GM12872 (cell line): Measurements from ENCODE around the gene MAPK8IP1.

Source experiments
- TF ChIP-seq, protein P1 (sequence below): IDR thresholded peaks from 3 replicates; pipeline ENCODE4 v1.5.1; 2011; ENCODE audit warnings: low read depth, mild to moderate bottlenecking, low read length, moderate library complexity; ENCODE audit not compliant: insufficient read depth

The MAPK8IP1 gene

DNA sequence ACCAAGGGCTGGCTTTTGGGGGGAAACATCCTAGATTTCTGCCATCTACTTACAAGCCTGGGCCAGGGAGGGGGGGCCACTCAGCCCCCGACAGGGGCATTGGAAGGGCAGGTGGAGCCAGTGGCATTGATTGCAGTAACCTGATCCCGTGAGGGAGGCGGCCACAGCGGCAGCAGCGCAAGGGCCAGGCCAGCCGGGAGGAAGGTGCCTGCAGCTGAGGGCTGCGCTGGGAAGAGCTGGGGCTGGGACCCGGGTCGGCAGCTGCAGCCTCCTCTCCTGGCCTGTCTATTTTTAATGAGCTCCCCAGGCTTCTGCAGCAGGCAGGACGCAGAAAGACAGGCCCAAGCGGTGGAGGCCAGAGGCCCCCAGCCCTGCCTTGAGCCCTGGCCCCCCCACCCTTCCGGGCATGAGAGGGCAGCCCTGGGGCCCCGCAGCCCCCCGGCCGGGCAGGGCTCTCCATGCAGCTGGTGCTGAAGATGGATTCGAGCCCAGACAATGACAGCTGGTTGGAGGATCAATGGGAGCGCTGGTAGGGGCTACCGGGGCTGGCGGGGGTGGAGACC lies 11.1 kb downstream of the MAPK8IP1 start:
- TF ChIP-seq, protein P1, sequence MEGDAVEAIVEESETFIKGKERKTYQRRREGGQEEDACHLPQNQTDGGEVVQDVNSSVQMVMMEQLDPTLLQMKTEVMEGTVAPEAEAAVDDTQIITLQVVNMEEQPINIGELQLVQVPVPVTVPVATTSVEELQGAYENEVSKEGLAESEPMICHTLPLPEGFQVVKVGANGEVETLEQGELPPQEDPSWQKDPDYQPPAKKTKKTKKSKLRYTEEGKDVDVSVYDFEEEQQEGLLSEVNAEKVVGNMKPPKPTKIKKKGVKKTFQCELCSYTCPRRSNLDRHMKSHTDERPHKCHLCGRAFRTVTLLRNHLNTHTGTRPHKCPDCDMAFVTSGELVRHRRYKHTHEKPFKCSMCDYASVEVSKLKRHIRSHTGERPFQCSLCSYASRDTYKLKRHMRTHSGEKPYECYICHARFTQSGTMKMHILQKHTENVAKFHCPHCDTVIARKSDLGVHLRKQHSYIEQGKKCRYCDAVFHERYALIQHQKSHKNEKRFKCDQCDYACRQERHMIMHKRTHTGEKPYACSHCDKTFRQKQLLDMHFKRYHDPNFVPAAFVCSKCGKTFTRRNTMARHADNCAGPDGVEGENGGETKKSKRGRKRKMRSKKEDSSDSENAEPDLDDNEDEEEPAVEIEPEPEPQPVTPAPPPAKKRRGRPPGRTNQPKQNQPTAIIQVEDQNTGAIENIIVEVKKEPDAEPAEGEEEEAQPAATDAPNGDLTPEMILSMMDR = no peak

DNA sequence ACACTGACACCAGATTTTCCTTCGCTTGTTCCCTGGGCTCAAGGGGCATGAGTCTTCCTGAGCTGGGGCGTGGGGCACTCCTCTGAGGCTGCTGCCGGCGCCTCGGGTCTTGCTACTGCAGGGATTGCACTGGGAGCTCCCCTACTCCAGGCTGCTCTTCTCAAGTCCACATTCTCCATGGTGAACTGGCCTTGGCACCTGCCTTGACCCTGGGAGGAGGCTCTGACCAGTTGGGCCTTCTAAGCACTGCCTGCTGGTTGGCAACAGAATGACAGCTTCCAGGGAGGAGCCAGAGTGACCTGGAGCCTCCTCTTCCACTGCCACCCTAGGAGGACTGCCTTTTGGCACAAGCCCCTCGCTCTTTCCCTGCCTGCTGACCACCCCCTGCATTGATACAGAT lies 12.1 kb downstream of the MAPK8IP1 start:
- TF ChIP-seq, protein P1 = no peak

DNA sequence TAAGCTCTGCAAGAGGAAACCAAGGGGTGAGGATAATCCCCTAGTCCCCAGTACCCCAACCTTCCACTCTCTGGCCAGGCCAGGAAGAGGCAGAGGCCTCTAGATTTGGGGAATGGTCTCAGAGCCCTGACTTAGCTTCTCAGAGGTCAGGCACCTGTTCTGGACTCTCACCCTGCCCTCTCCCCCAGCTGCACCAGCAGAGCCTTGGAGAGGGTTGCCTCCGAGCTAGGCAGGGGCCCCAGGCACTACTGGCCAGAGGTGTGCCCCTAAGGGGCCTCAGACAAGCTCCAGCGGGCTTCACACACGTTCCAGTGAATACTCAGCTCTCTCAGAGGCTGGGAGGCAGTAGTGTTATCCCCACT lies 13.6 kb downstream of the MAPK8IP1 start:
- TF ChIP-seq, protein P1 = no peak

DNA sequence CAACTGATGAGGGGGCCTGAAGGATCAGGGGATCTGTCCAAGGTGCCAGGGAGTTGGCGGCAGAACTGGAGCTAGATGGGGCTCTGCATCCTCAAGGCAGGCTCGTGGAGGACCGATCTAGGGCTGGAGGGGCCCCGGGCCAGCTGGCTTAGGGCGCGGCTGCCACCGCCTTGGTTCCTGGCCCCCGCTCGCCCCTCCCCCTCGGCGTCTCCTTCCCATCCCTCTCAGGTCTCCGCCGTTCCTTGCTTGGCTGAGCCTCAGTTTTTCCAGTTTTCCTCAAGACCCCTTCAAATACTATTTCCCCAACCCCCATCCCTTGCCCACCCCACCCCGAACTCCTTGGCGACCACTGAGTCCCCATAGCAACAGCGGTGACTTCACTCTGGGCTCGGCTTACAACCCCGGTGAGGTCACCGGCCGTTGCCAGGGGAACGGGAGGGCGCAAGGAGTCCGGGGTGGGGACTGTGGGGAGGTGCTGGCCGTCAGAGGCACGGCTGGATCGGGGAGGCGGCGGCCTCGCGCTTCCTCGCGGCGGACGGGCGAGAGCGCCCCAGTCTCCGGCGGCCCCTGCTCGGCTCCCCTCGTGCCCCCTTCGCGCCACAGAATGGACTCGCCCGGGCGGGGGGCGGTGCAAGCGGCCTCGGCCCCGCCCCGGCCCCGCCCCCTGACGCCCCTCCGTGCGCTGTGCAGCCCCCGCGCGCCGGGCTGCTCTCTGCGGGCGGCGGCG lies 14.2 kb downstream of the MAPK8IP1 start:
- TF ChIP-seq, protein P1 = no peak

DNA sequence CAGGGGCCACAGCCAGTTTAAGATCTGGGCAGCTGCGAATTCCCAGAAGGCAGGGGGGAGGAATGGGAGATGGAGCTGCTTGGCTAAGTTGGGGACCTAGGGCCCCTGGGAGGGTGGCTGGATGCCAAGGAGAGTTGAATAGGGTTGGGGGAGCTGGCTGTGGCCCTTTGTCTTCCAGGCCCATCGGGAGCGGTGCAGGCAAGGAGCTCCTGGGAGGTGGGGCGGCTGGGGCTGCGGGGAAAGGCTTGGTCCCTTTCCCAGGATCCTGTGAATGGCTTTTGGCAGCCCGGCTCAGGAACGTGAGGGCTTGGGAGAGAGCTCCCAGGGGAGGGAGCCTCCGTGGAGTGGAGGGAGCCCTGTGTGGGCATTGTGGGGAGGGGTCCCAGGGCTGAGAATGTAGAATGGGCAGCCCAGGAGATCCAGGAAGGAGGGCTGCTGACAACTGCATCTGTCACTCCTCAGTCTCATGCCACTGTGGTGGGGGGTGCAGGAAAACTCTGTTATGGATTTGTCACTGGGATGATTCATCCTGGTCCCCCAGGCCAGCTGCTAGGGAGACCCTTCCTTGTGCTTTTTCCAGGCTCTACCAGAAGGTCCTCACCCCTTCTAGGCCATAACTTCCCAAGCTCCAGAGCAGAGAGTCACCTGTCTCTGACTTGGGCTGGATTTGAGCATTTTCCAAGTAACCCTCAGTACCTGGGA lies 15.6 kb downstream of the MAPK8IP1 start:
- TF ChIP-seq, protein P1 = no peak

DNA sequence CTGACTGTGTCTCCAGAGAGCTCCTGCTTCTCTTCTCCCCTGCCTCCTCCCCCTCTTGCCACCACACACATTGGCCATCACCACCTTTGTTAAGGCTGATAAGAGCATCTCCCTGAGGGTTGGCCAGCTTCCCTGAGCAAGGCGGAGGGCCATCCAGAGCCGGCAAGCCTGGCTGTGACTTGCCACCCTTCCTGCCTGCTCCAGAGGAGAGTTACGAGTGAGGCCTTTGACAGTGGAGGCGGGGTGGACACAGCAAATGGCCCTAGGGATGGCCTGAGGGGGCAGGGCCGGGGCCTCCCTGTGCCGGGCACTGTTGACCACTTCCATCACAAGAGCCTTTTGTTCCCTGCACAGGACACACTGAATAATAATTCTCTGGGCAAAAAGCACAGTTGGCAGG lies 16.2 kb downstream of the MAPK8IP1 start:
- TF ChIP-seq, protein P1 = no peak

DNA sequence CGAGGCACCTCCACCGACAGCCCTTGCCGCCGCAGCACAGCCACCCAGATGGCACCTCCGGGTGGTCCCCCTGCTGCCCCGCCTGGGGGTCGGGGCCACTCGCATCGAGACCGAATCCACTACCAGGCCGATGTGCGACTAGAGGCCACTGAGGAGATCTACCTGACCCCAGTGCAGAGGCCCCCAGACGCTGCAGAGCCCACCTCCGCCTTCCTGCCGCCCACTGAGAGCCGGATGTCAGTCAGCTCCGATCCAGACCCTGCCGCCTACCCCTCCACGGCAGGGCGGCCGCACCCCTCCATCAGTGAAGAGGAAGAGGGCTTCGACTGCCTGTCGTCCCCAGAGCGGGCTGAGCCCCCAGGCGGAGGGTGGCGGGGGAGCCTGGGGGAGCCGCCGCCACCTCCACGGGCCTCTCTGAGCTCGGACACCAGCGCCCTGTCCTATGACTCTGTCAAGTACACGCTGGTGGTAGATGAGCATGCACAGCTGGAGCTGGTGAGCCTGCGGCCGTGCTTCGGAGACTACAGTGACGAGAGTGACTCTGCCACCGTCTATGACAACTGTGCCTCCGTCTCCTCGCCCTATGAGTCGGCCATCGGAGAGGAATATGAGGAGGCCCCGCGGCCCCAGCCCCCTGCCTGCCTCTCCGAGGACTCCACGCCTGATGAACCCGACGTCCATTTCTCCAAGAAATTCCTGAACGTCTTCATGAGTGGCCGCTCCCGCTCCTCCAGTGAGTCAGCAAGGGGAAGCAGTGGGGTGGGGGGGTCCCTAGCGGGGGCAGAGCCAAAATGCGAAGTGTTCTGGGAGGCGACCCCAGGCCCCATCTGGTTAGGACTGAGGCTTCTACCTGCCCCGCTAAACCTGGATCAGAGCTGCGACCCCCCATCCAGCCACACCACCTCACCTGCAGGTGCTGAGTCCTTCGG lies 17.3 kb downstream of the MAPK8IP1 start:
- TF ChIP-seq, protein P1 = no peak
